ENCODE results near the gene PCDHGA9.

Gene PCDHGA9

DNA sequence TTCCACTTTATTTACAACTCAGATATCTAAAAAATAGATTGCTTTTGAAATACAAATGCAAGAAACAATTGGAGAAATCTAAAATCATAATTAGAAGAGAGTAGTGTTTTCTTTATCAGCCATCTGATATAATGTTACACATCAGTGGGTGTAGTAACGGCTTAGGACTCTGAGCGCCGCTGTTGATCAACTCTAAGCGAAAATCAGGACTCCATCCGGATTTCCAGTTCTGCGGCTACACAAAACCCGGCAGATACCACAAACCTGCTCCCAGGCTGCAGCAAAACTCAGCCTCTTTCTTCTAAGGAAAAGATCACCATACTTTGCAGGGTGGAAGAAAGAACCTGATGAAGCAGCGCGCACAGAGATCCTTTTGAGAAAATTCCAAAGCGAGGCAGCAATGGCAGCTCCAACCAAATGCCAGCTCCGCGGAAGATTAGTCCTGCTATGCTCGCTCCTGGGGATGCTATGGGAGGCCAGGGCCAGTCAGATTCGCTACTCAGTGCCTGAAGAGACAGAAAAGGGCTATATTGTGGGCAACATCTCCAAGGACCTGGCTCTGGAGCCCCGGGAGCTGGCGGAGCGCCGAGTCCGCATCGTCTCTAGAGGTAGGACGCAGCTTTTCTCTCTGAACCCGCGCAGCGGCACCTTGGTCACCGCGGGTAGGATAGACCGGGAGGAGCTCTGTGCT lies at the start of gene PCDHGA9:
Gene PCDHGA9 (plus strand): TSS at position 226 of the 691 bp plus-strand sequence. CDS start 175 bp downstream, at position 401.
- Histone ChIP-seq H3K4me1 (ENCODE audit: control insufficient read depth in 5 of 5, insufficient read depth in 5 of 5, low read length in 5 of 5) (peaks cover 0 to 10% (median 6%) of the 10 kb centered on the region in 5 donors), H3K27ac (ENCODE audit: low read depth, low read length) (no peak within 1 kb of the TSS), H3K9me3 (ENCODE audit: control insufficient read depth in 5 of 5, low read length in 5 of 5) (peaks cover 36 to 68% (median 63%) of the 10 kb centered on the region in 5 donors), H3K9ac (ENCODE audit: low read length in 5 of 5) (no peak within 1 kb of the TSS), H3K36me3 (ENCODE audit: control insufficient read depth in 5 of 5, insufficient read depth in 5 of 5, low read length in 5 of 5) (no peaks in the 10 kb centered on the region), H3K27me3 (ENCODE audit: control insufficient read depth in 5 of 5, insufficient read depth in 4 of 5, low read length in 5 of 5) (peaks cover 0 to 7% (median 3%) of the 10 kb centered on the region in 5 donors), H3K4me3 (ENCODE audit: low read depth in 1 of 5, low read length in 5 of 5) (peak within 1 kb of the TSS; percentile 54 to 68 (median 62))

DNA sequence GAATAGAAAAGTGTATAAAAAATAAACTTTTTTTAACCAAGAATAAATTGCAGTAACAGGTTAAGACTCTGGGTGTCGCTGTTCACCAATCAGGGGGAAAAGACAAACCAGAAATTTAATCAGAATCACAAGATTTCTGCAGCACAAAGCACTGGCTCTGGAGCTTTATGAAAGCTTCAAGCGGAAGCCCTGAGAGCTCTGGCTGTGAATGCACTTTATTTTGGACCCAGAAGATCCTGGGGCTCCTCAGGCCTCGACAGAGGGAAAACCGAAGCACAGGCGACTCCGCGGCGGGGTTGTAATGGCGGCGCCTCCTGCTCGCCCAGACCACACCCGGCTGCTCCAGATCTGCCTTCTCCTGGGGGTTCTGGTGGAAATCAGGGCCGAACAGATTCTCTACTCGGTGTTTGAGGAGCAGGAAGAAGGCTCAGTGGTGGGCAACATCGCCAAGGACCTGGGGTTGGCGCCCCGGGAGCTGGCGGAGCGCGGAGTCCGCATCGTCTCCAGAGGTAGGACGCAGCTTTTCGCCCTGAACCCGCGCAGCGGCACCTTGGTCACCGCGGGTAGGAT lies 47.6 kb upstream of the PCDHGA9 start, which contains the start of gene PCDHGA4:
Gene PCDHGA4 (plus strand): TSS at position 122 of the 570 bp plus-strand sequence. CDS start 87 bp downstream, at position 209.
- H3K4me1 ChIP-seq (ENCODE audit: control insufficient read depth in 5 of 5, insufficient read depth in 5 of 5, low read length in 5 of 5): peaks cover 0 to 11% (median 9%) of the 10 kb centered on the region in 5 donors
- H3K27me3 ChIP-seq (ENCODE audit: control insufficient read depth in 5 of 5, insufficient read depth in 4 of 5, low read length in 5 of 5): peaks cover 0 to 19% (median 6%) of the 10 kb centered on the region in 5 donors
- peak within 1 kb of the TSS; percentile 43 to 62 (median 57) for H3K4me3 ChIP-seq (ENCODE audit: low read depth in 1 of 5, low read length in 5 of 5)
- H3K9ac ChIP-seq (ENCODE audit: low read length in 5 of 5): no peak within 1 kb of the TSS
- no peak within 1 kb of the TSS for H3K27ac ChIP-seq (ENCODE audit: low read depth, low read length)
- no peaks in the 10 kb centered on the region for H3K36me3 ChIP-seq (ENCODE audit: control insufficient read depth in 5 of 5, insufficient read depth in 5 of 5, low read length in 5 of 5)
- H3K9me3 ChIP-seq (ENCODE audit: control insufficient read depth in 5 of 5, low read length in 5 of 5): peaks cover 43 to 77% (median 65%) of the 10 kb centered on the region in 5 donors

DNA sequence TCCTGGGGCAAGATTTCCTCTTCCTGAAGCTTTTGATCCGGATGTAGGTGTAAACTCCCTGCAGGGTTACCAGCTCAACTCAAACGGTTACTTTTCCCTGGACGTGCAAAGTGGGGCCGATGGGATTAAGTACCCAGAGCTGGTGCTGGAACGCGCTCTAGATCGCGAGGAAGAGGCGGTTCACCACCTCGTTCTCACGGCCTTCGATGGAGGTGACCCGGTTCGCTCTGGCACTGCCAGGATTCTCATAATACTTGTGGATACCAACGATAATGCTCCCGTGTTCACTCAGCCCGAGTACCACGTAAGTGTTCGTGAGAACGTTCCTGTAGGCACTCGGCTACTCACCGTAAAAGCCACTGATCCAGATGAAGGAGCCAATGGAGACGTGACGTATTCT lies 46.9 kb upstream of the PCDHGA9 start:
- Histone ChIP-seq H3K36me3 (ENCODE audit: control insufficient read depth in 5 of 5, insufficient read depth in 5 of 5, low read length in 5 of 5) (no peaks in the 10 kb centered on the region), H3K4me3 (ENCODE audit: low read depth in 1 of 5, low read length in 5 of 5) (peak overlapping the region; percentile 43 to 60 (median 56)), H3K27ac (ENCODE audit: low read depth, low read length) (no peak overlapping the region), H3K27me3 (ENCODE audit: control insufficient read depth in 5 of 5, insufficient read depth in 4 of 5, low read length in 5 of 5) (peaks cover 0 to 17% (median 6%) of the 10 kb centered on the region in 5 donors), H3K9ac (ENCODE audit: low read length in 5 of 5) (no peak overlapping the region), H3K4me1 (ENCODE audit: control insufficient read depth in 5 of 5, insufficient read depth in 5 of 5, low read length in 5 of 5) (peaks cover 0 to 11% (median 7%) of the 10 kb centered on the region in 5 donors), H3K9me3 (ENCODE audit: control insufficient read depth in 5 of 5, low read length in 5 of 5) (peaks cover 45 to 78% (median 65%) of the 10 kb centered on the region in 5 donors)

DNA sequence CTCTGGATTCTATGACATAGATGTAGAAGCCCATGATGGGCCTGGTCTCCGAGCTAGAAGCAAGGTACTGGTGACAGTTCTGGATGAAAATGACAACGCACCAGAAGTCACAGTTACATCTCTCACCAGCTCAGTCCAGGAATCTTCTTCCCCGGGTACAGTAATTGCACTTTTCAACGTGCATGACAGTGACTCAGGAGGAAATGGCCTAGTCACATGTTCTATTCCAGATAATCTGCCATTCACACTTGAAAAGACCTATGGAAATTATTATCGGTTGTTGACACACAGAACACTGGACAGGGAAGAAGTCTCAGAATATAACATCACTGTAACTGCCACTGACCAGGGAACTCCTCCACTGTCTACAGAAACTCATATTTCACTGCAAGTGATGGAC lies 46.4 kb upstream of the PCDHGA9 start:
- no peak overlapping the region for H3K9ac ChIP-seq (ENCODE audit: low read length in 5 of 5)
- H3K9me3 ChIP-seq (ENCODE audit: control insufficient read depth in 5 of 5, low read length in 5 of 5): peaks cover 45 to 78% (median 65%) of the 10 kb centered on the region in 5 donors
- peak overlapping the region in 4 of 5 donors; percentile 39 to 60 (median 54) for H3K4me3 ChIP-seq (ENCODE audit: low read depth in 1 of 5, low read length in 5 of 5)
- H3K27ac ChIP-seq (ENCODE audit: low read depth, low read length): no peak overlapping the region
- H3K4me1 ChIP-seq (ENCODE audit: control insufficient read depth in 5 of 5, insufficient read depth in 5 of 5, low read length in 5 of 5): peaks cover 0 to 11% (median 7%) of the 10 kb centered on the region in 5 donors
- H3K36me3 ChIP-seq (ENCODE audit: control insufficient read depth in 5 of 5, insufficient read depth in 5 of 5, low read length in 5 of 5): no peaks in the 10 kb centered on the region
- H3K27me3 ChIP-seq (ENCODE audit: control insufficient read depth in 5 of 5, insufficient read depth in 4 of 5, low read length in 5 of 5): peaks cover 0 to 12% (median 6%) of the 10 kb centered on the region in 5 donors

DNA sequence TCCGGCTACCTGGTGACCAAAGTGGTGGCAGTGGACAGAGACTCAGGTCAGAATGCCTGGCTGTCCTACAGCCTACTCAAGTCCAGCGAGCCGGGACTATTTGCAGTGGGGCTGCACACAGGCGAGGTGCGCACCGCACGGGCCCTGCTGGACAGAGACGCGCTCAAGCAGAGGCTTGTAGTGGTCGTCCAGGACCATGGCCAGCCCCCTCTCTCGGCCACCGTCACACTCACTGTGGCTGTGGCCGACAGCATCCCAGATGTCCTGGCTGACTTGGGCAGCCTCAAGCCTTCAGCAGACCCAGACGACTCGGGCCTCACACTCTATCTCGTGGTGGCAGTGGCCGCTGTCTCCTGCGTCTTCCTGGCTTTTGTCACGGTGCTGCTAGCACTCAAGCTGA lies 45.6 kb upstream of the PCDHGA9 start:
- Histone ChIP-seq H3K36me3 (ENCODE audit: control insufficient read depth in 5 of 5, insufficient read depth in 5 of 5, low read length in 5 of 5) (no peaks in the 10 kb centered on the region), H3K9ac (ENCODE audit: low read length in 5 of 5) (no peak overlapping the region), H3K4me1 (ENCODE audit: control insufficient read depth in 5 of 5, insufficient read depth in 5 of 5, low read length in 5 of 5) (peaks cover 0 to 11% (median 7%) of the 10 kb centered on the region in 5 donors), H3K27me3 (ENCODE audit: control insufficient read depth in 5 of 5, insufficient read depth in 4 of 5, low read length in 5 of 5) (peaks cover 0 to 6% (median 0%) of the 10 kb centered on the region in 5 donors), H3K4me3 (ENCODE audit: low read depth in 1 of 5, low read length in 5 of 5) (peak overlapping the region; percentile 33 to 43 (median 38)), H3K9me3 (ENCODE audit: control insufficient read depth in 5 of 5, low read length in 5 of 5) (peaks cover 44 to 79% (median 65%) of the 10 kb centered on the region in 5 donors), H3K27ac (ENCODE audit: low read depth, low read length) (no peak overlapping the region)

DNA sequence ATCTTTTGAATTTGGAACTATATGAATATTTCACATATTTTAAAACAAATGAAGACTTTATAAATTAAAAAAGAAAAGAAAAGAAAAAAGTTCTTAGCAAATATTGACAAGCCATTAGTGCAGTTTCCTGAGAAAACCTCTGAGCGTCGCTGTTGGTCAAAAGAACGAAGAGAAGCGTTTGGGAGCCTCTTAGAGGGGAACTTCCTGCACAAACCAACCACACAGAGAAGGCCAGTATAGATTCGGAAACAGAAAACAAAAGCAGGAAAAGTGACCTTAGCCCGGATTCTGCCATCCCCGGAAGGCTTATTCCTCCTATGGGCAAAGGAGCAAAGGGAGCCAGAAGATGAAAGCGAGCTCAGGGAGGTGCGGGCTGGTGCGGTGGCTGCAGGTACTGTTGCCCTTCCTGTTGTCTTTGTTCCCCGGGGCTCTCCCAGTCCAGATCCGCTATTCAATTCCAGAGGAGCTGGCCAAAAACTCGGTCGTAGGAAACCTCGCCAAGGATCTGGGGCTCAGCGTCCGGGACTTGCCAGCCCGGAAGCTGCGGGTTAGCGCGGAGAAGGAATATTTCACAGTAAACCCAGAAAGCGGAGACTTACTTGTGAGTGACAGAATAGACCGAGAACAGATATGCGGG lies 42.7 kb upstream of the PCDHGA9 start, which contains the start of gene PCDHGB2:
Gene PCDHGB2 (plus strand): TSS at position 205 of the 637 bp plus-strand sequence. CDS start 142 bp downstream, at position 347.
- Histone ChIP-seq H3K4me3 (ENCODE audit: low read depth in 1 of 5, low read length in 5 of 5) (peak within 1 kb of the TSS; percentile 27 to 63 (median 47)), H3K9me3 (ENCODE audit: control insufficient read depth in 5 of 5, low read length in 5 of 5) (peaks cover 56 to 86% (median 78%) of the 10 kb centered on the region in 5 donors), H3K36me3 (ENCODE audit: control insufficient read depth in 5 of 5, insufficient read depth in 5 of 5, low read length in 5 of 5) (no peaks in the 10 kb centered on the region), H3K27ac (ENCODE audit: low read depth, low read length) (no peak within 1 kb of the TSS), H3K9ac (ENCODE audit: low read length in 5 of 5) (no peak within 1 kb of the TSS), H3K27me3 (ENCODE audit: control insufficient read depth in 5 of 5, insufficient read depth in 4 of 5, low read length in 5 of 5) (peaks cover 0 to 12% (median 5%) of the 10 kb centered on the region in 5 donors), H3K4me1 (ENCODE audit: control insufficient read depth in 5 of 5, insufficient read depth in 5 of 5, low read length in 5 of 5) (peaks cover 0 to 11% (median 7%) of the 10 kb centered on the region in 5 donors)

DNA sequence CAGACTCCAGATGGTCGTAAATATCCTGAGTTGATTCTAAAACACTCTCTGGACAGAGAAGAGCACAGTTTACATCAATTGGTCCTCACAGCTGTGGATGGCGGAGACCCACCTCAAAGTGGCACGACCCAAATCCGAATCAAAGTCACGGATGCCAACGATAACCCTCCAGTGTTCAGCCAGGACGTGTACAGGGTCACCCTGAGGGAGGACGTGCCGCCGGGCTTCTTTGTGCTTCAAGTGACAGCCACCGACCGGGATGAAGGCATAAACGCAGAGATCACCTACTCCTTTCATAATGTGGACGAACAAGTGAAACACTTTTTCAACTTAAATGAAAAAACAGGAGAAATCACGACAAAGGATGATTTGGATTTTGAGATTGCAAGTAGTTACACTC lies 41.9 kb upstream of the PCDHGA9 start:
- Histone ChIP-seq H3K27me3 (ENCODE audit: control insufficient read depth in 5 of 5, insufficient read depth in 4 of 5, low read length in 5 of 5) (peaks cover 0 to 15% (median 5%) of the 10 kb centered on the region in 5 donors), H3K27ac (ENCODE audit: low read depth, low read length) (no peak overlapping the region), H3K9me3 (ENCODE audit: control insufficient read depth in 5 of 5, low read length in 5 of 5) (peaks cover 57 to 88% (median 79%) of the 10 kb centered on the region in 5 donors), H3K9ac (ENCODE audit: low read length in 5 of 5) (no peak overlapping the region), H3K4me3 (ENCODE audit: low read depth in 1 of 5, low read length in 5 of 5) (peak overlapping the region; percentile 18 to 63 (median 47)), H3K36me3 (ENCODE audit: control insufficient read depth in 5 of 5, insufficient read depth in 5 of 5, low read length in 5 of 5) (no peaks in the 10 kb centered on the region), H3K4me1 (ENCODE audit: control insufficient read depth in 5 of 5, insufficient read depth in 5 of 5, low read length in 5 of 5) (peaks cover 0 to 3% (median 0%) of the 10 kb centered on the region in 5 donors)

DNA sequence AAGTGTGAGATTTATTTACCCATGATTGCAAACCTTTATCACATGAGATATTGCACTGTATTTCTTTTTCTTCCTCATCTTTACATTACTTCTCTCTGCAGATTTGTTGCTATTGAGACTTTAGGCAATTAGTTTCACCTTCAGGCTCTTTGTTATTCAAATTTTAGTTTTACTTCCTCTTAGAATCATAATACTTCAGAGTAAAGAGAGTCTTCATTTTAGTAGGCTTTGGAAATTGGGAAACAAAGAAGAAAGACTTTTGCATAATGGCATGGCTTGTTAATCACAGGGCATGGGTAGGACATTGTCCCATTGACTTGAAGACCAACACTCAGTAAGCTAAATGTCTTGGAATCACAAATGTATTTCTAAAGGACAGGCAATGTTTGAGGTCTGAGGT lies 39.9 kb upstream of the PCDHGA9 start:
- Histone ChIP-seq H3K27me3 (ENCODE audit: control insufficient read depth in 5 of 5, insufficient read depth in 4 of 5, low read length in 5 of 5) (peaks cover 0 to 16% (median 11%) of the 10 kb centered on the region in 5 donors), H3K4me3 (ENCODE audit: low read depth in 1 of 5, low read length in 5 of 5) (peak overlapping the region in 3 of 5 donors; percentile 20 to 49 (median 38)), H3K9ac (ENCODE audit: low read length in 5 of 5) (no peak overlapping the region), H3K27ac (ENCODE audit: low read depth, low read length) (no peak overlapping the region), H3K36me3 (ENCODE audit: control insufficient read depth in 5 of 5, insufficient read depth in 5 of 5, low read length in 5 of 5) (no peaks in the 10 kb centered on the region), H3K4me1 (ENCODE audit: control insufficient read depth in 5 of 5, insufficient read depth in 5 of 5, low read length in 5 of 5) (peaks cover 0 to 3% (median 0%) of the 10 kb centered on the region in 5 donors), H3K9me3 (ENCODE audit: control insufficient read depth in 5 of 5, low read length in 5 of 5) (peaks cover 48 to 79% (median 74%) of the 10 kb centered on the region in 5 donors)

DNA sequence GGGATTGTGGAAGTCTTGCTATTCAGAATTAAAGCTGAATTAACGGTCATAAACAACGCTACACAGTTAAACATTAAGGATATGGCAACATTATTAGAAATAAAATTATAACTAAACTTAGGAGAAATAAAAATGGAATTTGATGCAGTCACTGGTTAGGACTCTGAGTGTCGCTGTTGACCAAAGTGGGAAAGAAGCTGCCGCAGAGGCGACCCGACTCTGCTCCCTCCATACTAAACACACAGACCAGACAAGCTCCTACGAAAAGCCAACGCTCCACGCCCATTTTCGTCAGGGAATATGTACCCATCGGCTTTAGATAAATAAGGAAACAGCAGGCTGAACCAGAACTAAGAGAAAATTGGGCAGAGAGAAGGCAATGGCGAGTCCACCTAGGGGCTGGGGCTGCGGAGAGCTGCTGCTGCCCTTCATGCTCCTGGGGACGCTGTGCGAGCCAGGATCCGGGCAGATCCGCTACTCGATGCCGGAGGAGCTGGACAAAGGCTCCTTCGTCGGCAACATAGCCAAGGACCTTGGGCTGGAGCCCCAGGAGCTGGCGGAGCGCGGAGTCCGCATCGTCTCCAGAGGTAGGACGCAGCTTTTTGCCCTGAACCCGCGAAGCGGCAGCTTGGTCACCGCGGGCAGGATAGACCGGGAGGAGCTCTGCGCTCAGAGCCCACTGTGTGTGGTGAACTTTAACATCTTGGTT lies 38.5 kb upstream of the PCDHGA9 start, which contains the start of gene PCDHGA5:
Gene PCDHGA5 (plus strand): TSS at position 211 of the 709 bp plus-strand sequence. CDS start 169 bp downstream, at position 380.
- Histone ChIP-seq H3K27me3 (ENCODE audit: control insufficient read depth in 5 of 5, insufficient read depth in 4 of 5, low read length in 5 of 5) (peaks cover 0 to 16% (median 11%) of the 10 kb centered on the region in 5 donors), H3K9me3 (ENCODE audit: control insufficient read depth in 5 of 5, low read length in 5 of 5) (peaks cover 46 to 76% (median 68%) of the 10 kb centered on the region in 5 donors), H3K27ac (ENCODE audit: low read depth, low read length) (no peak within 1 kb of the TSS), H3K36me3 (ENCODE audit: control insufficient read depth in 5 of 5, insufficient read depth in 5 of 5, low read length in 5 of 5) (no peaks in the 10 kb centered on the region), H3K4me1 (ENCODE audit: control insufficient read depth in 5 of 5, insufficient read depth in 5 of 5, low read length in 5 of 5) (peaks cover 0 to 3% (median 0%) of the 10 kb centered on the region in 5 donors), H3K9ac (ENCODE audit: low read length in 5 of 5) (no peak within 1 kb of the TSS), H3K4me3 (ENCODE audit: low read depth in 1 of 5, low read length in 5 of 5) (peak within 1 kb of the TSS; percentile 46 to 61 (median 50))
